Cerebellar nuclear complex (tissue), 1 donor: ENCODE data around the gene SEC14L5.
A peak's percentile ranks its signal among the peaks of the same experiment; 100 is the strongest.
"Not testable (repeated sequence)": the region's sequence is repeated elsewhere in the genome, so short reads cannot be mapped to it uniquely, and the experiment has no call there.

Source experiments
- DNase-seq, 2 experiments: peaks; one replicate each; lab custom pipeline; 2025; lab: John Stamatoyannopoulos, UW

SEC14L5 gene

GRCh38 chr16:4957720-4958509, at the start of gene SEC14L5:
Gene SEC14L5, plus strand, starts transcription at chr16:4958330. Its CDS starts 994 bp downstream, at chr16:4959324.
- peak; percentile 86 to 96 for DNase-seq

- no peak for DNase-seq
Observed at GRCh38 chr16:4908854-4909401, 49.2 kb upstream of the SEC14L5 start.

DNA sequence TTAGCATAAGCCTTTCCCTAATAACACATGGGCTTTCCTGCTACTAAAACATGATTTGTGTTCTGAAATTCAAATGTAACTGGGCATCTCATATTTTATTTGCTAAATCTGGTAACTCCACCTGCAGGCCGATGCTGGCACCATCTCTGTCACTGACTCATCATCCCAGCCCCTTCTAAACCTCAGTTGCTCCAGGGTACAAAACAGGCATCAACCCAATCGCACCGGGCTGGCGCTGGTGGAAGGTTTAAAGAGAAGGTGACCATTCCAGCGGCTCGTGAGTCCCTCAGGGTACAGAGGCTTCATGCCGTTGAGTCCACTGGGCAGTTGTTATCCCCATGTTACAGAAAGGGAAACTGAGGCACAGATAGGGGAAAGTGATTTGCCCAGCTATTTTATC, 48.3 kb upstream of the SEC14L5 start:
- no peak for DNase-seq

GRCh38 chr16:4910828-4911227, 47.3 kb upstream of the SEC14L5 start:
- DNase-seq: no peak

DNA sequence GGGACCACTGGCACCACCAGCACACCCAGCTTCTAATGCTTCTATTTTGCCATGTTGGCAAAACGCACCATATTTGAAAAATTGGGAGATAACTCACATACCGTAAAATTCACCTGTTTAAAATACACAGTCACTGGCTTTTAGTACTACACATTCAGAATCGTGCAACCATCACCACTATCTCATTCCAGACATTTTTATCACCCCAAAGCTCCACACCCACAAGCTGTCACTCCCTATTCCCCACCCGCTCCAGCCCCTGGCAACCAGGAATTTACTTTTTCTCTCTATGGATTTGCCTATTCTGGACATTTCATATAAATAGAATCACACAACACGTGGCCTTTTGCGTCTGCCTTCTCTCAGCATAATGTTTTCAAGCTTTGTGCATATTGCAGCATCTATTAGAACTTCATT, 46.2 kb upstream of the SEC14L5 start:
- no peak for DNase-seq

- no peak for DNase-seq
Observed at GRCh38 chr16:4913130-4913773, 44.9 kb upstream of the SEC14L5 start.

- DNase-seq: no peak
Observed at GRCh38 chr16:4913774-4914525, 44.2 kb upstream of the SEC14L5 start.

DNA sequence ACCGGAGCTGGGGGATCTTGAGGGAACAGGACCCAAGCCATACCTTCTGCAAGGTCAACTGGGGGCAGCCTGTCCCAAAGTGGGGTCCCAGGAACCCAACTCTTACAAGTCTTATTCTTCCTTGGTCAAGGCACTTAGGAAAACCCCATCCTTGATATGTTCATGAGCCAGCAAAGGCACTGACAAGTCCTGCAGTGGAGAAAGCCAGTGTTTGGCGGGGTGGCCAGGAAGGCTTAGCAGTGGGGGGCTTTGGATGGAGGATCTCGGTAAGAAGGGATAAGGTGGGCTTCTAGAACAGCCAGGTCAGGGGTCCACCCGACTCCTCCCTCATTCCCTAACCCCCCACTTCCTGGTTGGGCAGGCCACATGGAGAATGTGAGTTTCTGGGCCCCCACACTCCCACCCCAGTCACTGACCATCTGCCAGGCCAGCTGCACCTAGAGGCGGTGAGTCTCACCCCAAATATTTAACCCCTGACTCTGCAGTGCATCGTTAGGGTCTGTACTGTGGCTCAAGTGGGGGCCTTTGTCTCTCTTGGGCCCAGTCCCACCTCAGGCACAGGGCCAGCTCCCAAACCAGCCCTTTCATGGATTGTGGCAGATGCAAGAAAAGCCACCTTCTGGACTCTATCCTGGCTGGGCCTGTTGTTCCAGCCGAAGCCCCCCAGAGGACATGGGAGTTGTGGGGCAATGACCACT, 43.5 kb upstream of the SEC14L5 start:
- no peak for DNase-seq

DNA sequence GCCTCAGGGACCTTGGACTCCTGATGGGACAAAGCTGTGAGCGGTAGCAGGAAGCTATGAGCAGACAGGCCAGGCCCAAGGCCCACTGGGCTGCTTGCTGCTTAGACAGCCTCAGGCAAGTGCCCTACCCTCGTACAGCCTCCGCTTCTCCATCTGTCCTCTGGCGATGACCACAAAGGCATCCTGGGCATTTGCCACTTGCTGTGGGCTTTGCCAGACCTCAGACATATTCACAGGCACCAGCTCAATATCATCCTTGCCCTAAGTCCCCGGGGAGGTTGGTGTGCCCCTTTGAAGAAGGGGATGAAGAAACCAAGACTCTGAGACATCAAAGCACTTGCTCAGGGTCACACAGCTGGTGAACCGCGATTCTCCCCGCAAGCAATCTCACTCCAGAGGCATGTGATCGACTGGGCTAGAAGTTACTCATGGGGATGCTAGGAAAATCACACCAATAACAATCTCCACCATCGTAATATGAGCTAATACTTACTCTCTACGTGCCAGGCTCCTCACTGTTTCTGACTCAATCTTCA, 42.8 kb upstream of the SEC14L5 start:
- DNase-seq: no peak

- DNase-seq: no peak
Observed at GRCh38 chr16:4917117-4917516, 41.0 kb upstream of the SEC14L5 start.

DNA sequence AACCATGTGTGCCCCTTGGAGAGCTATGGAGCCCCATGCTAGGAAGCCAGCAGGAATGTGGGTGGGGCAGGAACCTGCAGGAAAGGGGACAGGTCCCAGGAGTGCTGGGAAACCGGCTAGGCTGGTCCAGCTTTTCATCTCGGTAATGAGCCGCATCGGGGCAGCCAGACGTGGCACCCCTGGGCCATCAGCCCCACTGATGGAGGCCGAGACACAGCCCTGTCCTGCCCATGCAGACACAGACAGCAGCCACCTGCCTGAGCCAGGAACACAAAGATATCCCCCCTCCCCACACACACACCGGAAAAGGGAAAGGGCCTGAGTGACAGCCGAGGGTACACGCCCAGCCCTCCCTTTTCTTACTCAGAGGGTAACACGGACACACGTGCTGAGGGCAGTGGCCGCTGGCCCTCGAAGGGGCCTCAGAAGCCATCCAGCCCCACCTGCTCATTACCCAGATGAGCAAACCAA, 39.3 kb upstream of the SEC14L5 start:
- DNase-seq: no peak

DNA sequence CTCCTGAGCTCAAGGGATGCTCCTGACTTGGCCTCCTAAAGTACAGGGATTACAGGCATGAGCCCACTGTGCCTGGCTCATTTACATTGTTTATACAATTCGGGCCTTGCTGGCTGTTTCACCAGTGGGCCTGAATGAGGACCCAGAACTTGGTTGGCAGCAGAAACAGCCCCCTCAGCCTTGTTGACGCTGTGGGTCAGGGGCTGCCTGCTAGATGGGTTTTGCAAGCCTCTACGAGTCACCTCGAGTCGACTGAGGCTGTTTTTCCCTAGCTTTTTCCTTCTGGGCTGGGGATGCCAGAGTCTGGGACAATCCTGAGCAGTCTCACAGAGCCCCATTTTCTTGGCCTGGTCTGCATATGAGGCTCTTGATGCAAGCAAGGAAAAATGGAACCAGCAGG, 37.3 kb upstream of the SEC14L5 start:
- no peak for DNase-seq

GRCh38 chr16:4922721-4923342, 35.3 kb upstream of the SEC14L5 start:
- no peak for DNase-seq

GRCh38 chr16:4923853-4924252, 34.3 kb upstream of the SEC14L5 start:
- no peak for DNase-seq

DNA sequence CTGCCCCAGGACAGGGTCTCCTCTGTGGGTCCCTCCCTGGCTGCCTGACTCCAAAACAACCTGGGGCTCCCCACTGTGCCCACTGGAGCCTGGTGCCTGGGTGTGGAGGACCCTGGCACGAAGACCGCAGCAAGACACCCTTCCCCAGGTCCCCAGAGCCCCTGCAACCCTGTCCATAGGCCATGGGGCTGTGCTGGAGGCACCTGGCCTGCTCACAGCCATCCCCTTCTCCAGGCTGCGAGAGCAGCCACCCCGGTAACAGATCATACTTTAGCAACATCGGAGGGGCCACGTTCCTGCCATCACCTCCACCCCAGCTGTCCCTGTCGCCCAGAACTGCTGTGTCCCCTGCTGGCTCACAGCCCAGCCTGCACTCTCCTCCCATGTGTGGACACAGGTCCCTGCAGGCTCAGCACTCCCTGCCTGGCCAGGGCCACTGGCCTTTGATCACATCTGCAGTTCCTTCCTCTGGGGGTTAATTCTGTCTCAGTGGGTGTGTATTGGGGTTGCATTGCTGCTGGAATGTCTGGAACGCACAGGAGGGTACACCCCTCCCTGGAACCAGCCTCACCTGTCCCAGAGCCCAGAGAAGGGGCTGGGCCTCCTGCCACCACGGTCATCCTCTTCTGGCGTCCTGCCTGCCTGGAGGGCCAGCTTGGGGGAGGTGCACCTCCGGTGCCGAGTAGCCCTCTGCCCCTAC, 33.4 kb upstream of the SEC14L5 start:
- DNase-seq: no peak

DNA sequence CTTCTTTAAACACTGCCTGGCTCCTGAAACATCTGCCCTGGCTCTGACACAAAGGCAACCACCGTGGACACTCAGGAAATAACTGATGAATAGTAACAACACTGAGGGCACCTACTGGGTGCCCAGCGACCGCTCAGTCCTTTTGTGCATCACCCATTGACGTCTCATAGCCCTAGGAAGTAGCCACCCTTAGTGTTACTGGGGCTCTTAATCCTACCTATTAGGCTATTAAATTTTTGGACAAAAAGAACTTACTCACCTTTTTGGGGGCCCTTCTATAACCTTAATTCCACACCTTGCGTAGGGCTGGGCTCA, 32.9 kb upstream of the SEC14L5 start:
- DNase-seq: no peak

DNA sequence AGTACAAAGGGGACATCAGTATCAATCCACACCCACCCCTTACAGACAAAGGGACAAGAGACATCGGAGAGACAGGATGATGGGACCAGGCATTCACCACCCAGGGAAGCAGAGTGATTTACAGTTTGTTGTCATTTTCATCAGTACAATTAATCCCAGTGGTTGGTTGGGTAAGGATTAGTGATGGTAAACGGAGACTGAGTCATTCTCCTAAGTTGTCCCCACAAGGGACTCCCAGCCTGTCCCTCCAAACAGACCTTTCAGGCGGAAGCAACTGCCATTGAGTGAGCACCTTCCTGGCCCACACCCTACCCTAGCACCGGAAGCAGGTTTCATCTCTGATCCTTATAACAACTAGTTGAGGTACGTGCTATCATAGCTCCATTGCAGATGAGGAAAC, 32.3 kb upstream of the SEC14L5 start:
- no peak for DNase-seq

DNA sequence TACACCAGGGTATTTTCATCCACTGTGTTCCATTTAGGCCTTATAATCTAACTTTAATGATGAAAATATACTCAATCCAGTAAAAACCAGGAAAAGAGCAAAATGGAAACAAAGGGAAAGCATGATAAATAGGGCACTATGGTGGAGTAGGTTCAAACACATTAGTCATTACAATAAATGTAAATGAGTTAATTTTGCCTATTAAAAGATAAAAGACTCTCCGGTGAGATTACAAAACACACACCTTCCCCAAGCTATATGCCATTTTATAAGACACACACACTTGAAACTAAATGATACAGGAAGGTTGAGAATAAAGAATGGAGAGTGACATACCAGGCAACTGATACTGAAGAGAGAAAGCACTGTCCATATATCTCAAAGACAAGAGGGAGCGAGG, 31.2 kb upstream of the SEC14L5 start:
- DNase-seq: no peak

GRCh38 chr16:4927661-4928060, 30.5 kb upstream of the SEC14L5 start:
- no peak for DNase-seq

DNA sequence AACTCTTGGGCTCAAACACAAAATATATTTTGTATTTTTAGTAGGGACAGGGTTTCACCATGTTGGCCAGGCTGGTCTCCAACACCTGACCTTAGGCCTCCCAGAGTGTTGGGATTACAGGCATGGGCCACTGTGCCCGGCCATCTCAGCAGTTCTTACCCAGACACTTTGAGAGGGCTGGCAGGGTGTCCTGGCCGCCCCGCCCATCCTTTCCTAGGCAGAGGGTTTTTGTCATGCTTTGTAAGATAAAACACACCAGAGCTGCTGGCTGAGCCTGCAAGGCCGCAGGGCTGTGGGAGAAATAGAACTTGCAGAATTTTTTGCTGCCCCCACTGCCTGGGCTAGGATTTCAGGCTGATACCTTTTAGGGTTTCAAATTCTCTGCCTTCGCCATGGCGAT, 29.9 kb upstream of the SEC14L5 start:
- no peak for DNase-seq

- DNase-seq: not testable (repeated sequence)
Observed at GRCh38 chr16:4929619-4930018, 28.5 kb upstream of the SEC14L5 start.
